Activated CD4-positive, alpha-beta T cell treated with anti-CD3 and anti-CD28 coated beads for 24 hours (primary cell): ENCODE data around the gene MTUS2.

Experiments
- DNase-seq, 2 donors: peaks; one replicate each; pipeline ENCODE4 v3.0.0-alpha.2; 2020; ENCODE audit warnings: low read depth in 2 of 2

Gene MTUS2

DNA sequence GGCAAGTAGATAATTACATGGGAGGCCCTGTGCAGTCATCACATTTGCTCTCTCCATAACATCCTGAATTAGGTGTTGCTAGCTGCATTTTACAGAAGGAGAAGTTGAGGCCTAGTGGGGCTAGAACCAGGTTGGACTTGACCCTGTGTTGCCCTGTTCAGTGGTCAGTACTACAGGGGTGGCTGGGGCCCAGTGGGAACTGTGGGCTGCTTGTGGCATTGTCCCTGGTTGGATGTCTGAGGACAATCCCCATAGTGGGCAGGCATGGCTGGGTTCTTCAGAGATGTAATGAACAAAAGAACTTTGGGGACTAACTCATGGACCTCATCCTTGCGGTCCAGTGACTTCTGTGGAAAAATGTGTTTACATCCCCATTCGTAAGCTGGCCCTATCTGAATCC, 38.9 kb downstream of the MTUS2 start:
- DNase-seq = no peak

DNA sequence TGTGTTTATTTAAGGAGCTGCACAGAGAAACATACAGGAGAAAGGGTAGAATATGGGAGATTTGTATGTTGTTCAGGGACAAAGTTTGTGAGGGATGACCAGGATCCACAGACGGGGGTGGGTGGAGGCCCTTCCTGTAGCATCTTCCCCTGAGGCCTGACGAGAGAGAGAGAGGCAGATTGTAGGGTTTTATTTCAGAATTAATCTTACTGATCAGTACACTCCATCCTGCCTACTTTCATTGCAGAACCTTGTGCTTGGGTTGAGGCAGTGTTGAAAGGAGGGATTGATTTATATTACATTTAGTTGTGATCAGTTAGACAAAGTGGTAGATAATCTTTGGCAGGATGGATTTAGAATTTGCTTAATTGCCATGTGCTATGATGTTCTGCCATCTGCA, 39.6 kb downstream of the MTUS2 start:
- DNase-seq = no peak

DNA sequence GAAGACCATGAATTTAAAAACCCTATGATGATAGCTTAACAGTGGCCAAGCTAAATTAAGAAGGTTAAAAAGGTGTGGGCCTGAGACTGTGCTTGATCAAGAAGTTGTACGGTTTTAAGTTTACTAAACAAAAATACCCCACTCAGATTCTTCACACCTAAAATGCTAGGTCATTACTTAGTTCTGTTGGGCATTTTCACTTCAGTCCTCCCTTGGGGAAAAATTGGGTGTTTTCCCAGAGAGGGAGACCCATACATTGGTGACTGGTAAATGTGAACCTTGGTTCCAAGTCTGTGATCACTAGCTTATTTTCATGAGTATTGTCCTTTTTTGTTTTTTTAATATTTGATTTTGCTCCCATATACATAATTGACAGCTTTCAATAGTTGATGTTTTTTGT, 44.4 kb downstream of the MTUS2 start:
- no peak for DNase-seq

DNA sequence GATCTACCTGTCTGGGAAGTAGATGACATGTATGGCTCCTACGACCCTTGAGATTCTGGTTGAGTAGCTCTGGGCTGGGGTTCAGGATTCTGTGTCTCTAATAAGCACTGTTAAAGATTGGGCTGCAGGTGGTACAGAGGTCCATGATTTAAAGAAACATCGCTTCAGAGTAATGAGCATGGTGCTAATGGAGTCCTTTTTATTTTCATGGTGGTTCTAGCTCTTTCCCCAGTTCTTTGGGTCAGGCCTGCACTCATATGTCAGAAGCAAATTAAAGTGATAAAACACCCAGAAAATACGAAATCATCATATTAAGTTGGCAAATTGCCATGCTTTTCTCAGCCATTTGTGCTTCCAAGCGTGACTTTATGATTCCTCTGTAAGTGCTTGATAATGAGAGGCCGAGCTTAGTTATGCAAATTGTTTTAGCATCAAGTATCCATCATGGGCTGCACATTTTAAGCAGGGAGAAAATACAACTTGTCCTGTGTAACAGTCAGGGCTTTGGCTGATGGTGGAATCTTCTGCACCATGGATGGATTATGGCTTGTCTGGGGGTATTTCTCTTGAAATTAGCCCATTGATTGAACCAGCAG, 45.1 kb downstream of the MTUS2 start:
- DNase-seq = no peak

DNA sequence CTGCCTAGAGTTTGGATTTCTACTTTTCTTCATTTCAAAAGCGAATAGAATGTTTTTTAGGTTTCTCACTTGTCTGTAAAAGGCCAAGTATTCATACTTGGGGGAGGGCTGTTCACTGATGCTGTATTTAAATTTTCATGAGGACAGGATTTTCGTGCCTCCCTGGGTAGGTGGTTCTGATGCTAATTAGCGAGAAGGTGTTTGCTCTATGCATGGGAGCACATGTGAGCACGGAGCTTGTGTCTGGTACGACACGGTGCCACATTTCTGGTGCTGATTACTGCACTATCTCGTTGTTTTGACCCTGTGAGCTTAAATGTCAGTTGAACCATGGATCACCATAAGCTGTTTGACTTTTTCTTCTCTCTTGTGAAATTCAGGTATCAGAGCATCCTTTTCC, 45.8 kb downstream of the MTUS2 start:
- DNase-seq = no peak

DNA sequence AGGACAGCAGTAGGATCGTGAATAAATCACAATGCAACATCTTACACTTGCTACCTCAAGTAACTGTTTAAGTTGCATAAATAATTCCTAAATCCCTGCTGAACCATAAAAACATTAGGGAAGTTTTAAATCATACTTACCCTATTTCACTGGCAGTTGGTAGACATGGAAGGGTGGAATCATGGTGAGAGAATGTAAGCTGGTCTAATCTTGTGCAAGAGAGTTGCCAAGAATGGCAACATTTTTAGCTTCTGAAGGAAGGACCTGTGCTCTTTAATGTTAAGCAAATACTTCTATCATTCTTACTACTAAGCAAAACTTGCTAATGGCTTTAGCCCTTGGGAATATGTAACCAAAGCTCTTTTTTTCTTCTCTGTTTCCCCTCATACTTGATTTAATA, 46.8 kb downstream of the MTUS2 start:
- DNase-seq = no peak

DNA sequence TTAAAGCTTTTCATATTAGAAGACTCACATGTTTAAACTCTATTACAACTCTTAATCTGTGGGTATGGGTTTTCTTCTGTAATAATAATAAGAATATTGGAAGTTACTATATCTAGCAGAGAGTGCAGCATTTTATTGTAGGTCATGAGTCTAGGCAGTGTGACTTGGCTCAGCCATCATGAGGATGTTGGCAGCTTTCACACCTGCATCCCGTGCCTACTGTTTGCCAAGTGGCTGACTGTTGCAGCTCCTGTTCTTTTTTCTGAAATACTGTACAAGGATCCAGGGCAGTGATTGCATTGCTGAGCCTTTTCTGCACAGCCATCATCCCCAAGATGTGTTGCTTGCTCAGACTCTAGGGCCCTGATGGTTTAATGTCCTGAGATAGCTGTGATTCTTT, 47.4 kb downstream of the MTUS2 start:
- DNase-seq = no peak

DNA sequence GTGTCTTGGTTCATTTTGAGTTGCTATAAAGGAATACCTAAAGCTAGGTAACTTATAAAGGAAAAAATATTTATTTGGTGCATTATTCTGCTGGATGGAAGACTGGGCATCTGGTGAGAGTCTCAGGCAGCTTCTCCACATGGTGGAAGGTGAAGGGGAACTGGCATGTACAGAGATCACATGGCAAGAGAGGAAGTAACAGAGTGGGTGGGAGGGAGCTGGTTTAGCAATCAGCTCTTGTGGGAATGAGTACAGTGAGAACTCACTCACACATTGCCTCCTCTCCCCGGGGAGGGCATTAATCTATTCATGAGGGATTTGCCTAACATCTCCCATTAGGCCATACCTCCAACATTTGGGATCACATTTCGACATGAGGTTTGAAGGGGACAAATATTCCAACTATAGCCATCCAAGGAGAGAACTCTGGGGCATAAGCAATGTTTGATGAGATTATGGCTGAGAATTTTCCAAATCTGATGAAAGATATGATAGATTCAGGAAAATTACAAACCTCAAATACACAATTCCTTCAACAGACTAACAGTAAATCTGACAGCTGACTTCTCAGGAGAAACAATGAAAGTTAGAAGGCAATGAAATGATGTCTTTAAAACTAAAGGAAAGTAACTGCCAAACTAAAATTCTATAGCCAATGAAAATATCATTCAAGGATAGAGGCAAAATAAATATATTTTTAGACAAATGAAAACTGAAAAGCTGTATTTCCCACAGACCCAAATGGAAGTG, 52.5 kb downstream of the MTUS2 start:
- no peak for DNase-seq

DNA sequence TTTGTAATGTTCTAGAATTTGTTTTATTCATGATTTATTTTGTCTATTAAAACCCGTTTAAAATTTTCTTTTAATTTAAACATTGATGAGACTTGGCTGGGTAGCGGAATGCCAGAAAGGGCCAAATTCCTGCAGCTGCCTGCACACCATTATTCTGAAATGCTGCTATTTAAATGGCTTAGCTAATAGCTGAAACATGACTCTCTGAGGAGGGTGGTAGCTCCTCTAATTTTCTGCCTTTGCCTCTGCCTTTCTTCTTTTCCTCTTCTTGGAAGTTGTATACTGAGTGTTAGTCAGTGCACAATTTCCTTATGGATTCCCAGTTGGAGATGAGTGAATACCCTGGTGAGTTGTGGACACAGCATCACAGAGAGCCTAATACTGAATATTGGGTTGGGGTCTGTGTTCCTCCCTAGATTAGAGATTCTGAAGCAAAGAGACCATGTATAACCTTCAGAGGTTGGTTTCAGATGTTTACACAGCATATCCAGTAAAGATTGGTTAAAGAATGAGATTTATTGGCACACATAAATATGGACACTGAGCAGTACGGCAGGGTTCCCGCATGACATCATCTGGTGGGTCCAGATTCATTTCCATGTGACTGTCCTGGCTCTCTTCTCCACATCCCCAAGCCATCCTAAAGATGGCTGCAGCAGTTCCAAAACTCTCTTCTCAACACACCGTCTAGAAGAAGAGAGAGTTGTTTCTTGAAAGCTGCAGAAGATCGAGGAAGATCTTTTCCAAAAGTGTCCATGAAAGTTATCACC, 55.9 kb downstream of the MTUS2 start:
- no peak for DNase-seq

DNA sequence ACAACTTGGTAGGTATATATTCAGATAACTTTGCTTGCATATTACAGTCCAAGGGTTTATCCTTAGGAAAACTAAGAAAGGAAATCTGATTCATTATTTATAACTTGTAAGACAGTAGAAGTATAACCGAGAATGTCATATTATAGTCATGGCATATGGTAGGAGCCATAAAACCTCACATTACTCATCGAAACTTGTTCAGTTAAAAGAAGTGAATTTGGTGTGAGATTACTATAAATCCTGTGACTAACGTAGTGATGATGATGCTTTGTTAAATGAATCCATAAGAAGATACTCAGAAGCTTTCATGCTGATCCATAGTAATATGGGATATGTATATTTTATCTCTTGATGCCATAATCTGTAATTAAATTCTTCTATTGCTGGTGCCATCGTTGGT, 57.3 kb downstream of the MTUS2 start:
- DNase-seq = no peak

DNA sequence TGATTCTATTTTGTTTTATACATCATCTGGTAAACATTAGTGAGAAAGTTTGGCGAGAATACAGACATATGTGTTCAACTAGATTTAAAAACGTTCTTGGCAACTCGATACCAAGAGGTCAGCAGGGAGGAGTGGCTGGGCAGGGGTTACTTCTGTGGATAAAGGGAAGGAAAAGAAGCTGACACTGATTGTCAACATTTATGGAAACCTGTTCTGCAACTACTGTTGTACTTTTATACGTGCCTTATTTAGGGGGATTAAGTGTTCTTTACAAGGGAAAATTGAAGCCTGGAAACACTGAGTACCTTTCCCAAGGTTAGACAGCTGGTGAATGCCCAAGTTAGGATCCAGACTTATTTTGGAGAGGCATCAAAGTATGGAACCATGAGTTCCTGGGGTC, 65.0 kb downstream of the MTUS2 start:
- no peak for DNase-seq

DNA sequence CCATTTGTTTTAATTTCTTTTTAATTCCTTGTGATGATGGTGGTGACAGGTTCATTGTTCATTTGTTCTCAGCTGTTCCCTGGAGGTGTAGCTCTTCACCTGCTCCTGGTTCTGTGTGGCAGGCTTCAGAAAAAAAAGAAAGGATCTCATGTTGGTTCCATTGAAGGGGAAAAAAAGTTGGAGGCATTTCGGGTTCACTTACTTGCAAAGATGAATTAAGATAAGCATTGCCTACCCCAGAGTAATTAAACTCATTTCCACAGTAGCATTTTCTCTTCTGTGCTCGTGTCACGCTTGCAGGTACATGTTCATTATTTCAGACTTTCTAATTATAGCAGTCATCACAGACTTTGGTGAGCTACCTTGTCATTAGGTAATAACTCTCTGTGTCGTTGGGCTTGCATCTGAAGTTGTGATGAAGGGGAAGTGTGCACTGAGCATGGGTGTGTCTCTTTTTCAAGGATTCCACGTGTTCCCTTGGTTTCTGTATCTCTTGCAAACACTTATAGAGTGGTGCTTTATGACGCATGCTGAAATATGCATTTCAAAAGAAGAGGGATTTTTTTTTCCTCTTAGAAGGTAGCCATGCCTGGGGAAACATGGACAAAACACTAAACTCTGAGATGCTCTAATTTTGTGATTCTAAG, 69.1 kb downstream of the MTUS2 start:
- no peak for DNase-seq

DNA sequence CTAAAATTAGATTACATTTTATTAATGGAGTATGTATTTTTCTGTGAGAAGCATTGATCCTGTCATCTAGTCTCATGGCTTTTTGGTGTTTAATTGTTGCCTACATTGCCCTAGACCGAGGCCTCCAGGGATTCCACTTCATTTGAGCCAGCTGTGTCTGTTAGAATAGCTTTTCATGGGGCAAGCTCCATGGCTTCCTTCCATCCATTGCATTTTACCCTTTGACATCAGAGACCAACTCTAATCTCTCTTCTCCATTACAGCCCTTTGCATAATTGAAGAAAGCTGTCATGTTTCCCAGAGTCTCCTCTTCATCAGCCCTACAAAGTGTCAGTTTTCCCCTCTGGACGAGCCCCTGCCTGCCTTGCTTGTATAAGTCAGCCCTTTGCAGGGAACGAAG, 70.6 kb downstream of the MTUS2 start:
- DNase-seq = no peak

DNA sequence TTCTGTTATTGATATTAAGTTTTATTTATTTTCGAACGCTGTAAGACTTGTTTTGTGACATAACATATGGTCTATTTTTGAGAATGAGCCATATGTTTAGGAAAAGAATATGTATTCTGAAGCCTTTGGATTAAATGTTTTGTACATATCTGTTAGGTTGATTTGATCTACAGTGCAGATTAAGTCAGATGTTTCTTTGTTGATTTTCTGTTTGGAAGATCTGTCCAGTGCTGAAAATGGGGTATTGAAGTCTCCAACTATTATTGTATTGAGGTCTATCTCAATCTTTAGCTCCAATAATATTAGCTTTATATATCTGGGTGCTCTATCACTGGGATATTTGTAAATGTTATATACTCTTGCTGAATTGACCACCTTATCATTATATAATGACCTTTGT, 97.9 kb downstream of the MTUS2 start:
- DNase-seq = no peak

DNA sequence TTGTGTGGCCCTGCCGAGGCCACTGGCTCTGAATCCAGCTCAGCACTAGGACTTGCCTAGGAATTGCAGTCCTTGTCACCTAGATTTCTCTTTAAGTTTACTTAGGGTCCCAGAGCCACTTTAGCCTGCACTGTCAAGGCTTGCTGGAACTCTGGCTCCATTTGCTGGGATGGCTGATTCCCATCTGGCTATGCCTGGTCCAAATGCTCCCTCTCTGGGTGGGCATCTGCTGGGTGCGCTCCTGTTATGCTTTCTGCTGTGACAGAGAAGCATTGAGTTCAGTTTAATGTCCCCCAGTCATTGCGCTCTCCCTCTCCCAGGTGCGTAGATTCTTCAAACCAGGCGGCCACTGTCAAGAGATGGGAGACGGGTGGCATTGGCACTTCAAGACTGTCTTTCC, 102.2 kb downstream of the MTUS2 start:
- no peak for DNase-seq

DNA sequence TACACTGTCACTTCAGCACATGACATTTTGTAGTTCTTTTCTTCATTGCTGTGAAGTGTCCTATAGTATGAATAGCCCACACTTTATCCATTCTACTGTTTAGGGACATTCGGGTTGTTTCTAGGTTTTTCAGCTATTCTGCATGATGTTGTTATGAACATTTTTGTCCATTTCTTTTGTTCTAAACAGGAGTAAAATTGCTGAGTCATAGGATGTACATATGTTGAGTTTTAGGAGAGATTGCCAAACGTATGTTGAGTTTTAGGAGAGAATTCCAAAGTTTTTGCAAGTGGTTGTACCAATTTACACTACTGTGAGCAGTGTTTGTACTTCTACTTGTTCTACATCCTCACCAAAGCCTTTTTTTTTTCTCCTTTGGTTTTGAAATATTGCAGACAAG, 115.0 kb downstream of the MTUS2 start:
- no peak for DNase-seq

DNA sequence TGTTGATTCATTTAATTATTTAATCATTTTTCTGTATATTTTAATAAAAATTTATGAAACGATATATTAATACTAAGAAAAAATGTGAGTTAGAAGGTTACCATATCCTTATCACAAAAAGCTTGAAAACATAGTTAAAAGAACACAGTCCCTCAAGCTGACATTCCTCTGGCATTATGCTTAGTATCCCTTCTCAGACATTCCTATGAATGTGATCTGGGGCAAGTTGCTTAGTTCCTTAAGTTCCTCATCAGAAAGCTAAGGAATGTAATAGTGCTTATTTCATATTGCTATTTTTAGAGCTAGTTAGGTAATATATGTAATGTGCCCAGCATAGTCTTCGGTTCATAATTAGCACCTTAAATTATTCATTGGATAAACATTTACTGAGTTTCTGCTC, 122.8 kb downstream of the MTUS2 start:
- no peak for DNase-seq

DNA sequence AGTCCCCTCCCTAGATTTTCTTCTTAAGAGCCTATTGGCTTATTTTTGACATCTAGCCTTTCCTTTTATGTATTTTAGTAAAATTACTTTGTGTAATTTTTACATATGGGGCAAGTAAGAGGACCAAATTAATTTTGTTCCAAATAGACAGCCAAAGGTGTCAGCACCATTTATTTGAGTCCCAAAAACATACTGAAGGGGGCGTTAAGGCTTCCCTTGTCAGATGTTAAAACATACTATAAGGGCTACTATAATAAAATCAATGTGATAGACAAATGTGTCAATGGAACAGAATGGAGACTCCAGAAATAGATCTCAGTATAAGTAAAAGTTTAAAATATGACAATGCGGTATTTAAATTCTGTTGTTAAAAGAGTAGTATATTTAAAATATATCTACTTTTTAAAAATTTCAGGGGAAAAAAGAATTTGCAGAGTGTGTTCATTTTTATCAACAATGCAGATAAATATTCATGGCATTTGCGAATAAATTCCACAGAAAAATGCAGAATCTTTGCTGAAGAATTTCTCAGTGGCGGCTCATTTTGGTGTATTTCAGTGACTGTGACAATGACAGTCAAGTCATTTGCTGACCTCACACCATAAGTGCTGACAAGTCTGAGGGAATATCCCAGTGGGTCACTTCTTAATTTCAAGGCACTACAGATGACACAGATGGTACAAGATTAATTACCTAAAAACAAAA, 133.7 kb downstream of the MTUS2 start:
- no peak for DNase-seq

DNA sequence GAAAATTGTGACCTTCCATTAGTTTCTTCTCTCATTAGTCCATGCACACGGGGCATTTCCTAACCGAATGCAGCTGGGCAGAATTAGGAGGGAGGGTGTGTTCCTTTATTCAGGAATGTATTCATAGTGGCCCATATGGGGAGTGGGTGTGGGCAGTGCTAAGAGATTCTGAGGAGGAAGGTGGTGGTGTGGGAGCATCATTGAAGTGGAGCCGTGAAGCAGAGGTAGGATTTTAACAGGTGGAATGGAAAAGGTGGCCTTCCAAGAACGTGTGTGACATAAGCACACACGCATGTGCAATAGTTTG, 134.2 kb downstream of the MTUS2 start:
- DNase-seq = no peak

DNA sequence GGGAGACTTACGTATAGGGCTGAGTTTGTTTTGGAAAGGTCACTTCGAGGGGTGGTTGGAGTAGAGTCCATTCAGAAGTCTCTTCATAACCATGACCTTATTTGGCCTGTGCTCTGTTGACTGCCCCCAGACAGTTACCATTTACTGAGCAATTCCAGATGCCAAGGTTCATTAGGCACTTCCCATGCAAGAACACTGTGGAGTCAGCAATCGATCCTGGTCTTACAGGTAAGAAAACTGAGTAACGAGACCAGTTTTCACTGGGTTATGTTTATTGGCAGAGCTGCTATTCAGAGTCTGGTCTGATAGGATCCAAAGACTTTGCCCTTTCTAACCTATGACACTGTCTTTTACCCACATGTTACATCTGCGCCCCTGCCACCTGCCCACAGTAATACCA, 134.7 kb downstream of the MTUS2 start:
- DNase-seq = no peak

DNA sequence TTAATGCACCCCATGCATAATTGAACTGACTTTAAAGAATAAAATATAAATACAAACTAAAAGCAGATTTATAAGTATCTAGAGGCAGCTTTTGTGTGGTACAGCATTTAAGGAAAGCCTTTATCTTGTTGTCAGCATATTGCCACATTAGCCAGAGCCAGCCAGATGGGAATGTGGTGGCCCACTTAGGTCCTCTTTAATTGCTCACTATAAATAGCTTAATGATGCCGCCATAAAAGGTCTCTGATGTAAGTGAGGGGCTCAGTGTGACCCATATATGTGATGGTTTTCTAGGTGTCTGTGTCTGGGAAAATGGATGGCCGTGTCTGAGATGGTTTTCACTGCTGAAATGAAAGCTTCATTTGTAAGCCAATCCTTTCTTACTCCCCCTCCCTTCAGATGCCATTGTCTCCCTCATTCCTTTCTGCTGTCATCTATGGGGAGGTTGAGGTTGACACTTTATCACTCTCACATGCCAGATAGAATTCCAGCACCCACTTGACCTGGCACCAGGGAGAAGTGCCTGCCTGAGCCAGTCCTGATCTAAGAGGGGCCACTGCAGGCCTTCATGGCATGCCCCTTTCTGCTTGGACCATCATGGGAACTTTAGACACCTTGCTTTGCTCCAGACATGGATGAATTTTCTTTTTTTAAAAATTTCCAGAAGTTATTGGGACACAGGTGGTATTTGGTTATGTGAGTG, 135.3 kb downstream of the MTUS2 start:
- no peak for DNase-seq

DNA sequence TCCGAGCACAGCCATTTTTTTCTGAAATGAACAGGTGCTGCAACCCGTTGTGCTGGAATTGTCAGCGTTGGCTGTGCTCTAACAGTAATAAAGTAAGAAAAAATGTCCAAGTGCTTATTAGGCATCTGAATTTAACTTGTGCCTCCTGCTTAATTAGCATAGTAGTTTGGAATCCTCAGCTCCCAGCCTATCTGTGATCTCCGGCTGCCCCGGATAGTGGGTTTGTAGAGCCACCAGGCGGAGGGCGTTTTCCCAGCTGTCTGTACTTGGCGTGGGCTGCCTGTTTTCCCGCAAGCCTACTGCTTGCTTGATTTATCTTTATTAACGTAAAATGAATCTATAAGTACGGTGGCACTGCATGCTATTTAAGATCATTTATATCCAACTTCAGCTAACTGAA, 137.9 kb downstream of the MTUS2 start:
- DNase-seq = no peak
